MCF 10A (cell line): Measurements from ENCODE around the gene TMEM88. TPM values are rescaled to one million over a fixed set of nuclear protein-coding genes. Genes with fewer than 3 reads are reported as not detected.

Source experiments
- BruUV-seq: library from RNA; stranded (reverse); fragments of 400-500 nt; replicated peaks from 2 replicates; lab custom pipeline; 2021; lab: Mats Ljungman, UMichigan
- CTCF ChIA-PET: fragments of 300-600 bp; sonication (Branson Sonifier 250); formaldehyde crosslinking; extraction: SDS; loops from one replicate; lab custom pipeline; 2021; ENCODE audit warnings: antibody characterized with exemption, inconsistent platforms; lab: Yijun Ruan, JAX
- POLR2A ChIA-PET: fragments of 300-600, 350-650 bp; sonication (Branson Sonifier 250); formaldehyde crosslinking; extraction: SDS; loops from one replicate; lab custom pipeline; 2020; ENCODE audit warnings: antibody characterized with exemption, inconsistent platforms; lab: Yijun Ruan, JAX
- DNase-seq: peaks from one replicate; pipeline ENCODE4 v3.0.0-alpha.2; 2018; ENCODE audit not compliant: unreplicated experiment
- H3K27ac Mint-ChIP-seq: one replicate; pipeline ENCODE4 v1.8.0; 2022; ENCODE audit warnings: mild to moderate bottlenecking, low read depth, mixed read lengths; ENCODE audit not compliant: unreplicated experiment
- H3K27me3 Mint-ChIP-seq: one replicate; pipeline ENCODE4 v1.8.0; 2022; ENCODE audit warnings: mixed read lengths; ENCODE audit not compliant: insufficient read depth, unreplicated experiment
- H3K36me3 Mint-ChIP-seq: one replicate; pipeline ENCODE4 v1.8.0; 2022; ENCODE audit warnings: mild to moderate bottlenecking, moderate library complexity, mixed read lengths; ENCODE audit not compliant: insufficient read depth, unreplicated experiment
- H3K4me1 Mint-ChIP-seq: one replicate; pipeline ENCODE4 v1.8.0; 2022; ENCODE audit warnings: mixed read lengths; ENCODE audit not compliant: insufficient read depth, unreplicated experiment
- H3K4me3 Mint-ChIP-seq: one replicate; pipeline ENCODE4 v1.8.0; 2022; ENCODE audit warnings: mild to moderate bottlenecking, moderate library complexity, mixed read lengths; ENCODE audit not compliant: unreplicated experiment
- H3K9me3 Mint-ChIP-seq: one replicate; pipeline ENCODE4 v1.8.0; 2022; ENCODE audit warnings: mixed read lengths; ENCODE audit not compliant: unreplicated experiment
- CTCF ChIP-seq: fragments of 200-600 bp; IDR thresholded peaks from one replicate; pipeline ENCODE4 v1.8.0; 2022; ENCODE audit warnings: antibody characterized with exemption, mild to moderate bottlenecking; ENCODE audit not compliant: unreplicated experiment
- intact Hi-C: fragments of 100-400 bp; cut with micrococcal nuclease; formaldehyde crosslinking; loops from 2 replicates; pipeline ENCODE4 v1.14.1; 2022
- total RNA-seq: library from RNA; stranded (reverse); gene quantifications from 2 replicates; pipeline ENCODE4 v1.2.3, GENCODE V29; 2022

The TMEM88 gene
- total RNA-seq, 1 experiment from 2014 or later, result 4.4 TPM

- no peak for TF ChIP-seq CTCF
- H3K9me3 Mint-ChIP-seq, result no peaks in the 10 kb centered on the region
- BruUV-seq, result no TSS peak
- no peak for DNase-seq
- H3K27me3 Mint-ChIP-seq, result no peaks in the 10 kb centered on the region
- intact Hi-C loops, result no loop called here
- H3K27ac Mint-ChIP-seq, result no peak overlapping the region
- no peaks in the 10 kb centered on the region for H3K4me1 Mint-ChIP-seq
- ChIA-PET CTCF (interaction anchor here (0.5 to 1.9 kb wide), 9 partner anchors 8 to 224 kb away, joined by 3 to 10 read pairs (median 4); no protein-coding TSS in a partner anchor), POLR2A (interaction anchor here (0.5 kb wide), 1 partner anchor 43 kb away, joined by 3 read pairs; no protein-coding TSS in a partner anchor)
- H3K36me3 Mint-ChIP-seq, result no peaks in the 10 kb centered on the region
- no peak overlapping the region for H3K4me3 Mint-ChIP-seq
These were observed 37.8 kb upstream of the TMEM88 start for GRCh38 chr17:7816926-7817642.

- ChIA-PET CTCF (interaction anchor here (1.0 to 1.1 kb wide), 3 partner anchors 8 to 21 kb away, joined by 3 to 4 read pairs (median 3); no protein-coding TSS in a partner anchor), POLR2A (no interaction called here)
- no peaks in the 10 kb centered on the region for H3K36me3 Mint-ChIP-seq
- no peak for TF ChIP-seq CTCF
- no TSS peak for BruUV-seq
- no peaks in the 10 kb centered on the region for H3K4me1 Mint-ChIP-seq
- DNase-seq, result no peak
- no peak overlapping the region for H3K27ac Mint-ChIP-seq
- H3K27me3 Mint-ChIP-seq, result no peaks in the 10 kb centered on the region
- intact Hi-C loops, result no loop called here
- H3K4me3 Mint-ChIP-seq, result no peak overlapping the region
- no peaks in the 10 kb centered on the region for H3K9me3 Mint-ChIP-seq
These were observed 37.3 kb upstream of the TMEM88 start for GRCh38 chr17:7817643-7817964.

GRCh38 chr17:7818026-7818425 lies 36.8 kb upstream of the TMEM88 start:
- DNase-seq, result no peak
- Mint-ChIP-seq H3K4me1 (no peaks in the 10 kb centered on the region), H3K4me3 (no peak overlapping the region), H3K9me3 (no peaks in the 10 kb centered on the region), H3K27me3 (no peaks in the 10 kb centered on the region), H3K36me3 (no peaks in the 10 kb centered on the region), H3K27ac (no peak overlapping the region)
- no peak for TF ChIP-seq CTCF
- CTCF ChIA-PET, result interaction anchor here (0.6 to 3.7 kb wide), 10 partner anchors 7 to 483 kb away, joined by 3 to 26 read pairs (median 4); no protein-coding TSS in a partner anchor
- intact Hi-C loops, result no loop called here
- POLR2A ChIA-PET, result no interaction called here
- BruUV-seq, result no TSS peak

- H3K27me3 Mint-ChIP-seq, result no peaks in the 10 kb centered on the region
- H3K9me3 Mint-ChIP-seq, result no peaks in the 10 kb centered on the region
- CTCF ChIA-PET, result interaction anchor here (0.6 to 3.7 kb wide), 12 partner anchors 10 to 484 kb away, joined by 3 to 26 read pairs (median 4); no protein-coding TSS in a partner anchor
These were observed 35.9 kb upstream of the TMEM88 start for GRCh38 chr17:7818746-7819645.

More at GRCh38 chr17:7818746-7819645, 35.9 kb upstream of the TMEM88 start:
- intact Hi-C loops, result no loop called here
- Mint-ChIP-seq H3K27ac (no peak overlapping the region), H3K4me3 (no peak overlapping the region), H3K4me1 (peaks cover 5% of the 10 kb centered on the region), H3K36me3 (no peaks in the 10 kb centered on the region)
- POLR2A ChIA-PET, result no interaction called here
- no peak for TF ChIP-seq CTCF
- DNase-seq, result no peak
- BruUV-seq, result no TSS peak
